ENCODE results near the gene DCXR.

The DCXR gene

DNA sequence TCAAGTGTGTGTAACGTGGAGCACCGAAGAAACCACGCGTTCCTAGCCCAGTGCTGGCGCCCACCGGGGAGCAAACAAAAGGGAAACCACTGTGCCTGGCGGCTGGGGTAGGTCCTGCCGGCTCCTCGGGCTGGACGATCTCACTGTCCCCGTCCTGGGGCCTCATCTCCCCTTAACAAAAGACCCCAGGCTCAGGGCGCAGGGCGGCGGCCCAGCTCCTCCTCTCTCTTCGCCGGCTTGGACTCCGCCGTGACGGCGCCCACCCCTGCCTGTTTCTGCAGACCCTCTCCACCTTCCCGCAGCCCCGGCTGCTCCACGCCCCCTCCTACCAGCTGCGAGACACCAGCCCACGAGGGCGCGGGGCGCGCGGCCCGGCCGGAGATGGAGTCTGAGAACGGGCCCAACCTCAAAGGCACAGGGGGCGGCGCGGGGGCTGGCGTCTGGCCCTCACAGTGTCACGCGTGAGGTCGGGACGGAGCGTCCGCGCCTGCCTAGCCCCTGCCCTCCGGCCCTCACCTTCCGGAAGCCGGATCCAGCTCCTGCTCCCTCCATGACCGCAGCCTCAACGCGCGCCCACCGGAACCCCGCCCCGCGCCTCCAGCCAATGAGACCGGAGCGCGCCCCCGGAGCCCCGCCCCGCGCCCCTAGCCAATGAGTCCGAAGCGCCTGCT is 15.1 kb downstream of the DCXR start, which contains the start of gene CENPX:
Gene CENPX (minus strand): TSS at position 569 of the 671 bp plus-strand sequence. CDS start 17 bp downstream, at position 552.
- no peak for DNase-seq (ENCODE audit: low spot score)

- DNase-seq (ENCODE audit: low spot score): no peak
Observed at GRCh38 chr17:82021900-82022309, 15.6 kb downstream of the DCXR start.

DNA sequence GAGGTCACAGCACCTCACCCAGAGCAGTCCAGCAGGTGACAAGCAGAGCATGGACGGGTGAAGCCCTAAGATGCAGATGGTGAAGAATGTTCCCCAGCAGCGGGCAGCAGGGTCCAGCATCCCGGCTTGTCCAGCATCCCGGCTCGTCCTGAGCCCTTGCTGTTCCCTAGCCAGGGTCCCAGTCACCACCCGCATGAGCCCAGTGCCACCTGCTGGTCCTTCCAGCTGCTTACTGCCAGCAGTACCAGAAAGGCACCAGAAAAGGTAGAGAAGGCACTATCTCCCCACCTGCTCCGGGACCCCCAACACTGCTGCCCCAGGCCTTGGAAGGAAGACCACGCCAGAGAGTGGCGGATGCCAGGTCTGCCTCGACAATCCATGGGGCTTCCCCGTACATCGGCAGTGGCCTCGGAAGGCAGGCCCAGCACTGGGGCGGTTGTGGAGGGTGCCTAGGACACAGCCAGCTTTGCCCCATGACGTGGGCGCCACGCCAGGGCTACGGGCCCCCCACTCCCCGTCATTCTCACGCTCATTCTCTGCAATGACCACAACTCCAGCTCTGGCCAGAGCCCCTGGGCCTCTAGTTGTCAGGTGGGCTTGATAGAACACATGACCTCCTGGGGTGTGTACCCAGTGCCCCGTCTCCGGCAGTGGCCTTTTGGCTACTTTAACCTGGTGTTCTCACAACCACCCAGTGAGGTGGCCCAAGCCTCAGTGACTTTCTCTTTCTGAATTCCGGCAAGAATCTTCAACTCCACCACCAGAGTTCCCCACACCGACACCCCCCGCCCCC is 16.2 kb downstream of the DCXR start:
- peak; percentile 68 for DNase-seq (ENCODE audit: low spot score)

DNA sequence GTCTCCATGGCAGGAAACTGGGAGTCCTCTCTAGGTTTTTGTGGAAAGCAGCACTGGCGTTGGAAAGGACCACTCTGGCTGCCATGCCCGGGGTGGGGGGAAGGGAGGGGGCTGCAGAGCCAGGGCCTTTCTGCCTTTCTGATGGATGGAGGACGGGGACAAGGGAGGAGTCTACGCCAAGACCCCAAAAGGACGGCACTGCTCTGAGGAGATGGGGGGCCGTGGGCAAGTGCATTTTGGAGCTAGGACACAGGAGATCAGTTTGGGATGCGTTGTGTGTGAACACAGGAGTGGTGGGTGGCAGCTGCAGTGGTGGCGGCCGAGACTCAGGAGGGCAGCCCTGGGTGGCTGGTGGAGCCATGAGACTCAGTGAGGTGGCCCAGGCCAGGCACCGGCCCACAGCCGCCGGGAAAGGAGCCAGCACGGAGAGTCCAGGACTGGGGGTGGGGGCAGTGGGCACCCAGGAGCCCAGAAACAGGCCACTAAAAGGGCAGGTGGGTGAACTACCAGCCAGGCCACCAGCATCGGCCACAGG is 16.9 kb downstream of the DCXR start:
- no peak for DNase-seq (ENCODE audit: low spot score)

- no peak for DNase-seq (ENCODE audit: low spot score)
Observed at GRCh38 chr17:82019690-82020571, 17.6 kb downstream of the DCXR start.

DNA sequence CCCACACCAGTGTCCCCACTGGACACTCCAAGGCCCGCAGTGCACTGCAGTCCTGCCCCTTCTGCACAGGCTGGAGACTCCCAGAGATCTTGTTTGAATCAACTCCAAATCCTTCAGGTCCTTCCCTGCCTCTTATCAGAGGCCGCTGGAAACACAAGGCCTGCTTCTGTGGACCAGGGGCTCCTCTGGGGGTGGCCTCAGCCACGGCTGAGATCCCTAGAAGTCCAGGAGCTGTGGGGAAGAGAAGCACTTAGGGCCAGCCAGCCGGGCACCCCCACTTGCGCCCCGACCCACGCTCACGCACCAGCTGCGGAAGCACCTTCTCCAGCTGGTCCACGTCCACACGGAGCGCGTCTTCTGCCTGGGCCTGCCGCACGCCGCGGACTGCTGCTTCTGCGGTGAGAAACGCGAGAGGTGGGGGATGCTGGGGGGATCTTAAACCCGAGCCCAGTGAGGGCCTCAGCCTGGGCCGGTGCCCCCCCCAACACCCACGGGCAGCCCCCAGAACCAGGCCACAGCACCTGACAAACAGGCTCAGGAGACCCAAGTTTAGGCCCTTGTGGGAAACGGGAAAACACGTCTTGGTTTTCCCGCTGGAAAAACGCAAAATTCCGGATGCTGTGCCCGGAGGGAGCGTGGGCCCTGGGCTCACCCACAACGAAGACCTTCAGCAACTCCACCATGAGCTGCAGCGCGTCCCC is 18.4 kb downstream of the DCXR start:
- DNase-seq (ENCODE audit: low spot score): no peak

DNA sequence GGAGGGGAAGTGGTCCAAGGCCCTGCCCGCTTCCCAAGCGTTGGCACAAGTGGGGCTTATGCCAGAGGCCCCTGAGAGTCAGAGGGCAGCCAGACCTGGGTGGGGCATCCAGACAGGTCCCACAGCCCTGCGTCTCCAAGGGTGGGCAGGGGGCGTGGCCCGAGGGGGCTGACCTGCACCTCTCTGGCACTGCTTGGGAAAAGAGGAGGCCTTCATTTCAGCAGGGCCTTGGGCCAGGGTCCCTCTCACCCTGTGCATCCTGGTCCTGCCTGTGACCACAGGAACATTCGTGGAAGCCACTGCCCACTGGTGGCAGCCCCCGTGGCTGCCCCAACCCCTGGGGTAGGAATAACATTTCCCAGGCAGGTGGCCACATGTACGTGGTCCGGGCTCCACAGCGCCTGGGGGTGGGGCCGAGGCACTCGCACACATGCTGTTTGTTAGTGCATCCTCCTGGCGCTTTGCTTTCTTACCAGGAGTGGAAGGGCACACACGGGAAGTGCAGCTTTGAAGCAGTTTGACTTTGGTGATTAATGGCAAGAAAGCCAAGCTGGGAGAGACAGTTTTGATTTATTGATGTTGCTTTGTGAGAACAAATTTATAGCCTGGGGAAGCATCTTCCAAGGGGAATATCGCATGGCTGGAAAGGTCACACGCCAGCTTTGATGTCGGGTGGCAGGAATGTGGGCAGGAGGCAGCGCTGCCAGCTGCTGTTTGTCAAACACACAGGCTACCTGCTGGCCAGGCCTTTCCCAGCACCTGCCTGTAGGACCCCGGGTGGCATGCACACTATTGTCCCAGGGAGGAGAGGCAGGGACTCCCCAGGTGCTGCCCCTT is 19.1 kb downstream of the DCXR start:
- DNase-seq (ENCODE audit: low spot score): no peak

GRCh38 chr17:82017612-82018151 is 19.8 kb downstream of the DCXR start:
- no peak for DNase-seq (ENCODE audit: low spot score)

DNA sequence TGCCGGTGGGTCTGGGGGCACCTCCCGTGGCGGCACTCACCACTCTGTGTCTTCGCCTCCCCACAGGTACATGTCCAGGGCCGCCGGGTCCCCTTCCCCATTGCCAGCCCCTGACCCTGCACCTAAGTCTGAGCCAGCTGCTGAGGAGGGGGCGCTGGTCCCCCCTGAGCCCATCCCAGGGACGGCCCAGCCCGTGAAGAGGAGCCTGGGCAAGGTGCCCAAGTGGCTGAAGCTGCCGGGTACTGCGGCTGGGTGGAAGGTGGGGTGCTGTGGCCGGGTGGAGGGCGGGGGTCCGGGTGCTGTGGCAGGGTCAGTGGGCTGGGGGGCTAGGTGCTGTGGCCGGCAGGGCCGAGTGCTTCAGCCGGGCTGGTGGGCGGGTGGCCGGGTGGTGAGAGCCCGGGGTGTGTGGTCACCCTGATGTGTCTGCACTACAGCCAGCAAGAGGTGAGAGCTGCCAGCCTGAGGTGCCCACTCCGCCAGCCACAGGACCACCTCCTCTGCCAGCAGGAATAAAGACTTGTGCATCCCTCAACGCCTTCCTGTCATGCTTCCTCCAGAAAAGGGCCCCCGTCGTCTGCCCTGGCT is 20.5 kb downstream of the DCXR start:
- DNase-seq (ENCODE audit: low spot score): no peak

GRCh38 chr17:82016061-82016874 is 21.2 kb downstream of the DCXR start:
- no peak for DNase-seq (ENCODE audit: low spot score)

DNA sequence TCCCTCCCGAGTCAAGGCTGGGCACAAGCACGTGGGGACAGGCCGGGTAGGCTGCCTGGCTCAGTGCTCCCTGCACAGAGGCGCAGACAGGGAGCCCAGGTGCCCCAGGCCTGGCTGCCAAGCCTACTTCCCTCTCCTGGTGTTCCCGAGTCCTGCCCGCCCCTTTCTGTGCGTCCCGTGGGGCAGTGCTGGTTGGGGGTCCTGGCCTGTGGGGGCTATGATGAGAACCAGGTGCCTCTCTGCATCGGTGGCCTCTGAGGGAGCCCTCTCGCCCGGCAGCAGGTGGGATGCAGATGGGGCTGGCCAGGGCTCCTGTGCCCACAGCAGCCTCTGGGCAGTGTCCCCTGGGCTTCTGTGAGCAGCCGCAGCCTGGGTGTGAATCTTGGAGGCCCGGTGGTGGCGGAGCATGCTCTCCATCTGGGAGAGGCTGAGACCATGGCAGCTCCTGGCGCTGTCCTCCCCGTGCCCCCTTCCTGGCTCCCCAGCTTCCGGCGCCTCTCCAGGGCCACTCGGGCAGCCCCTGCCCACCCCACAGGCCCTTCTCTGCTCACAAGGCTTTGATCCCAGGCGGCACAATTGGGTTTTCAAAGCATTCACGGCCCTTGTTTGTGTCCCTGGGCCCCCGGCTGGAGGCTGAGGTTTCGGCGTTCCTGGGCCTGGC is 22.1 kb downstream of the DCXR start:
- no peak for DNase-seq (ENCODE audit: low spot score)

DNA sequence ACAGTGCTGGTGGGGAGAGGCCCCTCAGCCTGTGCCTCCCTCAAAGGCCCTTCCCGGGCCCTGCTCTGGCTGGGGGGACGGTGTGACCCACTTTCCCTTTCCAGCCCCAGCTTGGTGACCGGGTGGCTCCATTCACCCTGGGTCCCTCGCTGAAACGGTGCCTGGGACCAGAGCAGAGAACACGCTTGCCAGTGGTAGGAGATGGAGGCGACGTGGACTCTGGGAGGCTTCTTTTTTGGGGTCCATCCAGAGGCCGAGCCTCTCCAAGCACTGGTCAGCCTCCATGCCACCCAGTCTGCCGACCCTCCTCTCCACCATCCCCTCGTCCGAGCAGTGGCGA is 22.6 kb downstream of the DCXR start:
- no peak for DNase-seq (ENCODE audit: low spot score)

- no peak for DNase-seq (ENCODE audit: low spot score)
Observed at GRCh38 chr17:82014432-82014831, 23.1 kb downstream of the DCXR start.

DNA sequence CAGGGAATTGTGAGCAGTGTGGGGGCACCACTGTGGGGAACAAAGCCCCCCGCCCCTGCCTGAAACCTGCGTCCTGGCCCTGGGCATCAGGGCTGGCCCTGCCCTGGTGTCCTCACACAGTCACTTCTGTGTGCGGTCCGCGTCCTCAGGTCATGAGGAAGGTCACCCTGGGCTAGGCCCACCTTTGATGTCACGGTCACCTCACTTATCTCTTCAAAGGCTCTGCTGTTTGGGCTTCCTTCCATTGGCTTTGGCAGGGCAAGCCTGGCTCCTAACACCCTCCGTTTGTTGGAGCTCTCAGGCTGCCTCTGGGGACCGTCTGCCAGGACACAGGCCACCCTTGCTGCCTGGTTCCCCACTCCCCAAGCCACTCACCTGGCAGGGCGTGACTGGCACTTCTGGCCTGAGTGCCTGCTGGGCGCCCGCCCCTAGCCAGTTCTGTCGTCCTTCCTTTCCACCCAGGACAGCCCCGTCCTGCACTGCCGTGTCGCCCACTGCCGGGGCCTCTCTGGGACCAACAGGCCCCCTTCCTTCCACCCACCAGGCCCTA is 23.6 kb downstream of the DCXR start:
- DNase-seq (ENCODE audit: low spot score): no peak

- peak; percentile 63 for DNase-seq (ENCODE audit: low spot score)
Observed at GRCh38 chr17:82013341-82013740, 24.2 kb downstream of the DCXR start.

DNA sequence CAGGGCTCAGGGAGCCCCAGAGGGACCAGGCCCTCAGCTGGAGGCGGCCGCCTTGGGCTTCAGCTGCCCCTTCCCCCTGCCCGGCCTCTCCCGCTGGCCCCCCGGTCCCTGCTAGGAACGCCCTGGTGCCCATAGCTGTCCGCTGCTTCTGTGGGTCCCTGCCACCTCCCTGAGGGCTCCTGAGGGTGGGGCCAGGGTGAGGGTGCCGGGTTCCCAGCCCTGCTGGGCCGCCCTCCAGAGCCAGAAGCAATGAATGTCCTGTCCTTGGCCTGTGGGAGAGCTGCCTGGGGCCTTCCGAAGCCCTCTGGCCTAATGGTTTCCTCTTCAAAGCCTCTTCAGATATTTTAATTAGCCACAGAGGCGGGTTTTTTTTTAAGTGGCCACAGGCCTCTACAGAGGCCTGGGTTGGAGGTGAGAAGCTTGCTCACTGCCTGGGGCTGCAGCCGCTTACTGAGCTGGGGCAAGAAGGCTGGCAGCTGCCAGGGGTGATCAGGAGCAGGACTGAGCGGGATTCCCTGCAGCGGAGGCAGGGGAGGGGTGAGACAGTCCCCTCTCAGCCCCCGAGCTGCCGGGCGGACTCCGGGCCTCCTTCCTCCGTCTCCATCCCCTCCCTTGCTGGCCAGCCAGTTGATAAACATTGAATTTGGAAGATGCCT is 24.7 kb downstream of the DCXR start:
- DNase-seq (ENCODE audit: low spot score): no peak

DNA sequence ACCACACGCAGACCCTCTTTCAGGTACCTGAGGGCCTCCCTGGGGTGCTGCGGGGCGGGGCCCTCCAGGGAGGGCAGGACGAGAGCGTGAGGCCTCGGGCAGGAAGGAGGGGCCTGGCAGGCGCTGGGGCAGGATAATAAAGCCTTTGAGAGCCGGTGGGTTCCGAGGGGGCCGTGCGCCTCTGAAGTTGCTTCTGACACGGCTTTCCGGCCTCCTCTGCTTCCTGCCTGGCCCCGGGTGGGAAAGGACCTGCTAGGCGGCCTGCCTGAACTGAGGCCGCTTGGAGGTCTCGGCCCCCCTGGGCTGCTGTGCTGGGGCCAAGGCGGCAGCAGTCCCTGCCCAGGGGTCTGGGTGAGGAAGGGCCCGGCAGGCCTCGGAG is 25.2 kb downstream of the DCXR start:
- DNase-seq (ENCODE audit: low spot score): no peak

DNA sequence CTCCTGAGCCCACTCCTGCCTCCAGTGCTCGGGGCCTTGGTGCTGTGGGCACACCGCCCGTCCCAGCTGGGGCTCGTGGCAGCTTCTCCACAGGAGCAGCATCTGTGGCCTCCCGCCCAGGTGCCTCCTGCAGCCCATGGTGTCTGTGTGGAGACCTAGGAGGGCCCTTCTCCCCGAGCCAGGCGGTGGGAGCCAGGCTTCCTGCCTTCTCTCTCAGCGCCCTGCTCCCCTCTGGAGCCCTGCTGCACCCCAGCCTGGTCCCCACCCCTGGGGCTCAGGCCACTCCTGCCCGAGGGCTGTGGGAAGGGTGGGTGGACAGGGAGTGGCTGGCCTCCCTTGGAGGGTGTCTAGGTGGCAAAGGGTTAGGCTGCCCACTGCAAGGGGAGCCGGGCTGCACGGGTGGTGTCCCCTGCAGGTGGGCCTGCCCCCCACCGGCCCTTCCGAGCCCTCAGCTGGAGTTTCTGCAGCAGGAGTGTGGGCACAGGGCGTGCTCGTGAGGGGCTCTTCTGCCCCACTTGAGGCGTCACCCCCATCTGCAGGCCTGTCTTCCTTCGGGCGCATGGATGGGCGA is 25.8 kb downstream of the DCXR start:
- DNase-seq (ENCODE audit: low spot score): no peak

All from cerebellar cortex (tissue), 1 donor.